ENCODE data around the gene ARHGAP15.
A peak's percentile ranks its signal among the peaks of the same experiment; 100 is the strongest.

Gene ARHGAP15

GRCh38 chr2:143176606-143177005 lies 47.4 kb downstream of the ARHGAP15 start:
- no peak for TF ChIP-seq CTCF (IDR thresholded peaks at IDR 0.05; ENCODE audit: low read depth, low read length)
- no peaks in the 10 kb centered on the region for H3K36me3 ChIP-seq
- H3K4me3 ChIP-seq (ENCODE audit: low read depth, low read length): no peak overlapping the region
- no peak overlapping the region for H3K27ac ChIP-seq
- peaks cover 7% of the 10 kb centered on the region for H3K9me3 ChIP-seq (ENCODE audit: severe bottlenecking)
- no peaks in the 10 kb centered on the region for H3K27me3 ChIP-seq (ENCODE audit: insufficient read depth, low read depth, severe bottlenecking)
- no peak for DNase-seq

DNA sequence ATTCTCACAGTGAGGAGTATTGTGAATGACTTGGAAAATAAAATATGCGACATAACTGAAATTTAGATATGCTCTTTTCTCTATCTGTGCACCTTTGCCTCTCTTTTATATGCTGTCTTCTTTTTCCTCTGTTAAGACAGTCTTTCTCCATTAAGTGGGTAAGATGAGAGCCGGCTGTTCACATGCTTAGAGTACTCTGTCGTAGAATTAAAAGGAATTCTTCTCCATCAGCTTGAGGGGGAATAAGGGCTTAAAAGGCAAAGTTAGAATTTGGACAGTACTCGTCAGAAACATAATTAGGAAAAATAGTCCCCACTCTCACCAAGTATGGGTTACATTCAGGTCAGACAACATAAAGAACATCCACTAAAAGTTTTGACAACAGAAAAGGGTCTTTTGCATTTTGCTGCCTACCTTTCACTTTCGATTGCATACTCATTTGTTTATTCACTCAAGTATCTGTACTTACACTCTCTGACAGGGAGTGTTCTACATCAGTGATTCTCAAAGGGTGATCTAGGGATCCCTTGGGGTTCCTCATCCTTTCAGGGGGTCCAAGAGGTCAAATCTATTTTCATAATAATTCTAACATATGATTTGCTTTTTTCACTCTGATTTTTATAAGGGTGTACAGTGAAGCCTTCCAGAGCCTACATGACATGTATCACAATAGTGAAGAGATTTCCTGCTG lies 48.0 kb downstream of the ARHGAP15 start:
- no peak for DNase-seq
- no peaks in the 10 kb centered on the region for H3K27me3 ChIP-seq (ENCODE audit: insufficient read depth, low read depth, severe bottlenecking)
- no peaks in the 10 kb centered on the region for H3K36me3 ChIP-seq
- peaks cover 7% of the 10 kb centered on the region for H3K9me3 ChIP-seq (ENCODE audit: severe bottlenecking)
- no peak overlapping the region for H3K27ac ChIP-seq
- no peak overlapping the region for H3K4me3 ChIP-seq (ENCODE audit: low read depth, low read length)
- no peak for TF ChIP-seq CTCF (IDR thresholded peaks at IDR 0.05; ENCODE audit: low read depth, low read length)

DNA sequence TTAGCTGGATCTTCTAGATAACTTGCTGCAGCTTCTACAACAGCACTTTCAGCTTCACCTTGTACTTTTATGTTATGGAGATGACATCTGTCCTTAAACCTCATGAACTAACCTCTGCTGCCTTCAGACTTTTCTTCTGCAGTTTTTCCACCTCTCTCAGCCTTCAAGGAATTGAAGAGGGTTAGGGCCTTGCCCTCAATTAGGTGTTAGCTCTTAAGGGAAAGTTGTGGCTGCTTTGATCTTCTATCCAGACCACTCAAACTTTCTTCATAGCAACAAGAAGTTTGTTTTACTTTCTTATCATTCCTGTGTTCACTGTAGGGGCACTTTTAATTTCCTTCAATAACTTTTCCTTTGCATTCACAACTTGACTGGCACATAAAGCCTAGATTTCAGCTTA lies 52.3 kb downstream of the ARHGAP15 start:
- no peak overlapping the region for H3K27ac ChIP-seq
- no peak for TF ChIP-seq CTCF (IDR thresholded peaks at IDR 0.05; ENCODE audit: low read depth, low read length)
- no peaks in the 10 kb centered on the region for H3K36me3 ChIP-seq
- peaks cover 7% of the 10 kb centered on the region for H3K9me3 ChIP-seq (ENCODE audit: severe bottlenecking)
- H3K27me3 ChIP-seq (ENCODE audit: insufficient read depth, low read depth, severe bottlenecking): no peaks in the 10 kb centered on the region
- no peak overlapping the region for H3K4me3 ChIP-seq (ENCODE audit: low read depth, low read length)
- DNase-seq: no peak

DNA sequence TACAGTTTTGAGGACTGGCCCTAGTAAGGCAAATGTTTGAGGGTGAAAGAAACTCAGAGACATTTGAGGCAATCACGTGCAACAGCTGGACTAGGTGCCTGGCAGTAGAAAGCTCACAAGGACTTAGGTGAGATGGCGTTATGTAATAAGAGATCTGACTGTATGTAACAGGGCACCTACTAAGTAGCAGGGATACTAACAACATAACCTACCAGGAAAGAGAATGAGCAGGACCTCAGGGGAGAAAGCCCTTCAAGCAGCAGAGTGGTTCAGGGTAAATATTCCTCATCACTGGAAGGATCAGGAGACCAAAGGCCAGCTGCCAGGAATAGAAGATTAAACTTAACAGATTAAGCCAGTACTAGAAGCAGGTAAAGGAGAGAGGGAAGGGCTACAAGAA lies 53.4 kb downstream of the ARHGAP15 start:
- no peaks in the 10 kb centered on the region for H3K27me3 ChIP-seq (ENCODE audit: insufficient read depth, low read depth, severe bottlenecking)
- H3K36me3 ChIP-seq: no peaks in the 10 kb centered on the region
- no peak overlapping the region for H3K27ac ChIP-seq
- peak; percentile 13 for DNase-seq
- H3K9me3 ChIP-seq (ENCODE audit: severe bottlenecking): peaks cover 7% of the 10 kb centered on the region
- no peak for TF ChIP-seq CTCF (IDR thresholded peaks at IDR 0.05; ENCODE audit: low read depth, low read length)
- H3K4me3 ChIP-seq (ENCODE audit: low read depth, low read length): no peak overlapping the region

- H3K27me3 ChIP-seq (ENCODE audit: insufficient read depth, low read depth, severe bottlenecking): no peaks in the 10 kb centered on the region
- peaks cover 7% of the 10 kb centered on the region for H3K9me3 ChIP-seq (ENCODE audit: severe bottlenecking)
- TF ChIP-seq CTCF (IDR thresholded peaks at IDR 0.05; ENCODE audit: low read depth, low read length): no peak
- no peak for DNase-seq
- H3K36me3 ChIP-seq: no peaks in the 10 kb centered on the region
- H3K4me3 ChIP-seq (ENCODE audit: low read depth, low read length): no peak overlapping the region
- no peak overlapping the region for H3K27ac ChIP-seq
Observed at GRCh38 chr2:143183804-143184463, 54.7 kb downstream of the ARHGAP15 start.
